PC-3 (cell line): ENCODE results near the gene CPLANE2. TPM values are rescaled to one million over a fixed set of nuclear protein-coding genes. Genes with fewer than 3 reads are reported as not detected.
A peak's percentile ranks its signal among the peaks of the same experiment; 100 is the strongest.

Source experiments
- ATAC-seq: fragments of 200-7000 bp; cut with Tn5 transposase; 2 replicates; pipeline ENCODE4 v1.9.1; 2020; ENCODE audit warnings: mild to moderate bottlenecking, moderate library complexity
- BruUV-seq: library from RNA; stranded (reverse); fragments of 400-500 nt; replicated peaks from 2 replicates; lab custom pipeline; 2021; lab: Mats Ljungman, UMichigan
- CTCF ChIA-PET: fragments of 300-600 bp; sonication (Branson Sonifier 250); formaldehyde crosslinking; loops from one replicate; lab custom pipeline; 2022; ENCODE audit warnings: antibody characterized with exemption; lab: Charles Lee
- POLR2A ChIA-PET: fragments of 300-600 bp; sonication (Branson Sonifier 250); formaldehyde crosslinking; loops from one replicate; lab custom pipeline; 2022; ENCODE audit warnings: antibody characterized with exemption; ENCODE audit not compliant: unreplicated experiment; lab: Charles Lee
- DNase-seq: peaks from one replicate; pipeline ENCODE4 v3.0.0-alpha.2; 2015
- H2AFZ ChIP-seq: fragments of 300-600 bp; sonication (generic); 2 replicates; pipeline ENCODE4 v1.6.0; 2016; ENCODE audit warnings: antibody characterized with exemption, low read length
- H3F3A ChIP-seq: fragments of 300-600 bp; sonication (generic); one replicate; pipeline ENCODE4 v1.6.0; 2017; ENCODE audit warnings: antibody characterized with exemption, low read length, control low read depth, mild to moderate bottlenecking; ENCODE audit not compliant: unreplicated experiment
- H3K27ac ChIP-seq: fragments of 300-600 bp; sonication (generic); 2 replicates; pipeline ENCODE4 v1.5.1; 2016; ENCODE audit warnings: mild to moderate bottlenecking, low read length
- H3K27me3 ChIP-seq: fragments of 300-600 bp; sonication (generic); 2 replicates; pipeline ENCODE4 v1.6.1; 2016; ENCODE audit warnings: low read length, mixed read lengths
- H3K36me3 ChIP-seq: fragments of 300-600 bp; sonication (generic); 2 replicates; pipeline ENCODE4 v1.6.1; 2016; ENCODE audit warnings: low read depth, mixed run types, low read length, mixed read lengths
- H3K4me1 ChIP-seq: fragments of 300-600 bp; sonication (generic); 2 replicates; pipeline ENCODE4 v1.5.1; 2016; ENCODE audit warnings: low read length; ENCODE audit not compliant: insufficient read depth
- H3K4me2 ChIP-seq: fragments of 300-600 bp; sonication (generic); 2 replicates; pipeline ENCODE4 v1.6.0; 2016; ENCODE audit warnings: low read length
- H3K4me3 ChIP-seq: fragments of 300-600 bp; sonication (generic); 2 replicates; pipeline ENCODE4 v1.5.1; 2016; ENCODE audit warnings: mild to moderate bottlenecking, low read length, mixed read lengths
- H3K79me2 ChIP-seq: fragments of 300-600 bp; sonication (generic); 2 replicates; pipeline ENCODE4 v1.6.1; 2017; ENCODE audit warnings: low read length, mixed read lengths
- H3K9ac ChIP-seq: fragments of 300-600 bp; sonication (generic); 2 replicates; pipeline ENCODE4 v1.6.0; 2016; ENCODE audit warnings: mild to moderate bottlenecking, low read length
- H3K9me2 ChIP-seq: fragments of 300-600 bp; sonication (generic); replicated peaks from 2 replicates; pipeline ENCODE4 v1.6.1; 2016; ENCODE audit warnings: mixed run types, low read length, mixed read lengths
- H3K9me3 ChIP-seq: fragments of 300-600 bp; sonication (generic); 2 replicates; pipeline ENCODE4 v1.6.1; 2016; ENCODE audit warnings: low read length, mixed read lengths
- H4K20me1 ChIP-seq: fragments of 300-600 bp; sonication (generic); 2 replicates; pipeline ENCODE4 v1.6.1; 2016; ENCODE audit warnings: low read length, mixed read lengths
- CTCF ChIP-seq: fragments of 300-600 bp; sonication (generic); conservative IDR thresholded peaks from 2 replicates; pipeline ENCODE4 v1.5.1; 2017; ENCODE audit warnings: antibody characterized with exemption, low read depth, mild to moderate bottlenecking, low read length
- EZH2 ChIP-seq: fragments of 300-600 bp; sonication (generic); IDR thresholded peaks from one replicate; pipeline ENCODE4 v1.6.1; 2017; ENCODE audit warnings: antibody characterized with exemption, mild to moderate bottlenecking, low read length; ENCODE audit not compliant: unreplicated experiment
- EZH2phosphoT487 ChIP-seq: fragments of 300-600 bp; sonication (generic); IDR thresholded peaks from 2 replicates; pipeline ENCODE4 v1.6.1; 2018; ENCODE audit warnings: mild to moderate bottlenecking, antibody characterized with exemption, low read length, borderline replicate concordance
- intact Hi-C: fragments of 100-400 bp; cut with micrococcal nuclease; formaldehyde crosslinking; loops from 2 replicates; pipeline ENCODE4 v1.9.0; 2023
- total RNA-seq: library from RNA; depleted of rRNA; stranded (reverse); fragments of >200 nt; gene quantifications from 2 replicates; pipeline ENCODE4 v1.2.3, GENCODE V29; 2014

Gene CPLANE2
- total RNA-seq, 1 experiment from 2014 or later = 9.6 TPM

GRCh38 chr1:16218014-16218673, 18.8 kb downstream of the CPLANE2 start:
- ATAC-seq (no peak), DNase-seq (no peak)
- Histone ChIP-seq H3K27ac (no peak overlapping the region), H3K4me2 (peak overlapping the region; percentile 64), H3K27me3 (no peaks in the 10 kb centered on the region), H2AFZ (peak overlapping the region; percentile 34; the same call in 1 of the 2 replicates), H3K4me1 (peaks cover 9% of the 10 kb centered on the region; the same call in 1 of the 2 replicates), H3K9me2 (no peaks in the 10 kb centered on the region), H3F3A (no peaks in the 10 kb centered on the region), H4K20me1 (no peaks in the 10 kb centered on the region), H3K9ac (no peak overlapping the region), H3K9me3 (no peaks in the 10 kb centered on the region), H3K79me2 (no peaks in the 10 kb centered on the region), H3K36me3 (no peaks in the 10 kb centered on the region), H3K4me3 (no peak overlapping the region; the same call in 1 of the 2 replicates)
- POLR2A ChIA-PET = interaction anchor here (0.6 kb wide), 1 partner anchor 1703 kb away, joined by 4 read pairs; no protein-coding TSS in a partner anchor
- intact Hi-C loops = no loop called here
- TF ChIP-seq CTCF (no peak), EZH2phosphoT487 (no peak), EZH2 (no peak)
- CTCF ChIA-PET = no interaction called here
- BruUV-seq = no TSS peak

- peak overlapping the region; percentile 86 for H2AFZ ChIP-seq
- H3K9me2 ChIP-seq = no peaks in the 10 kb centered on the region
- TF ChIP-seq EZH2 (no peak), EZH2phosphoT487 (no peak), CTCF (no peak)
- no peaks in the 10 kb centered on the region for H3K79me2 ChIP-seq
- no peaks in the 10 kb centered on the region for H3K9me3 ChIP-seq
- BruUV-seq = TSS peak; percentile 92
- DNase-seq (peak; percentile 97), ATAC-seq (peak; percentile 97)
- peaks cover 14% of the 10 kb centered on the region; the same call in 1 of the 2 replicates for H3K4me1 ChIP-seq
- ChIA-PET CTCF (interaction anchor here (0.5 to 1.4 kb wide), 5 partner anchors 11 to 146 kb away, joined by 3 to 6 read pairs (median 4); no protein-coding TSS in a partner anchor), POLR2A (interaction anchor here (0.6 to 1.1 kb wide), 5 partner anchors 10 to 1702 kb away, joined by 3 to 4 read pairs (median 3); no protein-coding TSS in a partner anchor)
- peak overlapping the region; percentile 85 for H3K4me2 ChIP-seq
- no peaks in the 10 kb centered on the region for H3K27me3 ChIP-seq
- H3K4me3 ChIP-seq = peak overlapping the region; percentile 68
- intact Hi-C loops = no loop called here
- peak overlapping the region; percentile 33; the same call in 1 of the 2 replicates for H3K9ac ChIP-seq
- H4K20me1 ChIP-seq = no peaks in the 10 kb centered on the region
- H3K27ac ChIP-seq = no peak overlapping the region
- H3K36me3 ChIP-seq = no peaks in the 10 kb centered on the region
- H3F3A ChIP-seq = no peaks in the 10 kb centered on the region
Observed at GRCh38 chr1:16217061-16217785, 19.8 kb downstream of the CPLANE2 start.
